ENCODE results near the gene DYDC2. TPM values are rescaled to one million over a fixed set of nuclear protein-coding genes. Genes with fewer than 3 reads are reported as not detected.

The DYDC2 gene
- total RNA-seq, 4 donors from 2014 or later, result 2.4 TPM; not detected in 3

- no peak overlapping the region for H3K4me3 ChIP-seq
- no peaks in the 10 kb centered on the region for H3K9me3 ChIP-seq
- H3K36me3 ChIP-seq, result no peaks in the 10 kb centered on the region
- no peak overlapping the region for H3K27ac ChIP-seq
- H3K4me1 ChIP-seq, result no peaks in the 10 kb centered on the region
- 75% methylated on average over 2 of the region's 2 CpGs for WGBS
- H3K27me3 ChIP-seq, result no peaks in the 10 kb centered on the region
- DNase-seq (ENCODE audit: low spot score in 2 of 2), result no peak
- no peak for TF ChIP-seq EP300 (IDR thresholded peaks at IDR 0.05)
- TF ChIP-seq, protein P1, sequence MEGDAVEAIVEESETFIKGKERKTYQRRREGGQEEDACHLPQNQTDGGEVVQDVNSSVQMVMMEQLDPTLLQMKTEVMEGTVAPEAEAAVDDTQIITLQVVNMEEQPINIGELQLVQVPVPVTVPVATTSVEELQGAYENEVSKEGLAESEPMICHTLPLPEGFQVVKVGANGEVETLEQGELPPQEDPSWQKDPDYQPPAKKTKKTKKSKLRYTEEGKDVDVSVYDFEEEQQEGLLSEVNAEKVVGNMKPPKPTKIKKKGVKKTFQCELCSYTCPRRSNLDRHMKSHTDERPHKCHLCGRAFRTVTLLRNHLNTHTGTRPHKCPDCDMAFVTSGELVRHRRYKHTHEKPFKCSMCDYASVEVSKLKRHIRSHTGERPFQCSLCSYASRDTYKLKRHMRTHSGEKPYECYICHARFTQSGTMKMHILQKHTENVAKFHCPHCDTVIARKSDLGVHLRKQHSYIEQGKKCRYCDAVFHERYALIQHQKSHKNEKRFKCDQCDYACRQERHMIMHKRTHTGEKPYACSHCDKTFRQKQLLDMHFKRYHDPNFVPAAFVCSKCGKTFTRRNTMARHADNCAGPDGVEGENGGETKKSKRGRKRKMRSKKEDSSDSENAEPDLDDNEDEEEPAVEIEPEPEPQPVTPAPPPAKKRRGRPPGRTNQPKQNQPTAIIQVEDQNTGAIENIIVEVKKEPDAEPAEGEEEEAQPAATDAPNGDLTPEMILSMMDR (IDR thresholded peaks at IDR 0.05), result no peak
- no peak for TF ChIP-seq POLR2A (IDR thresholded peaks at IDR 0.05)
- TF ChIP-seq POLR2AphosphoS5 (IDR thresholded peaks at IDR 0.05), result no peak
Observed at GRCh38 chr10:80319725-80320290, 36.8 kb upstream of the DYDC2 start.

GRCh38 chr10:80320377-80320776, 36.2 kb upstream of the DYDC2 start:
- no peaks in the 10 kb centered on the region for H3K27me3 ChIP-seq
- H3K36me3 ChIP-seq, result no peaks in the 10 kb centered on the region
- no peaks in the 10 kb centered on the region for H3K4me1 ChIP-seq
- DNase-seq (ENCODE audit: low spot score in 2 of 2), result no peak
- no peak overlapping the region for H3K4me3 ChIP-seq
- TF ChIP-seq POLR2A (IDR thresholded peaks at IDR 0.05) (no peak), POLR2AphosphoS5 (IDR thresholded peaks at IDR 0.05) (no peak)
- TF ChIP-seq, protein P1 (IDR thresholded peaks at IDR 0.05), result no peak
- H3K27ac ChIP-seq, result no peak overlapping the region
- H3K9me3 ChIP-seq, result no peaks in the 10 kb centered on the region

DNA sequence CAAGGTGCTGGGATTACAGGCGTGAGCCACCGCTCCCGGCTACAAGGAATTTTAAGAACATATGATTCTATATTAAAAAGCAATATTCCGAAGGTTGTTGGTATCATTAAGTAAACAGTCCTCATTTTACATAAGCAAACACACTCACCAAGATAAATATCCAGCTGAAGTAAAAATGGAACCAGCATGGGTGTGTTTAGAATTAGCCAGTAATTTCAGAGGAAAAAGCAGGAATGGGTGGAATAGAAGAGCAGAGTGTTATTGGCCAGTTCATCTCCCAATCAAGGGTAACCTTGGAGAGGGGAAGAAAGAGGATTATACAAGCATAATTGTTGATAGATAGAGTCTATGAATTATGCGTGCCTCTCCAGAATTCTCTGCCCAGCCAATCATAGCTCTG, 35.4 kb upstream of the DYDC2 start:
- TF ChIP-seq EP300 (IDR thresholded peaks at IDR 0.05) (no peak), POLR2A (IDR thresholded peaks at IDR 0.05) (no peak), POLR2AphosphoS5 (IDR thresholded peaks at IDR 0.05) (no peak)
- TF ChIP-seq, protein P1 (IDR thresholded peaks at IDR 0.05), result no peak
- no peaks in the 10 kb centered on the region for H3K27me3 ChIP-seq
- no peak for DNase-seq (ENCODE audit: low spot score in 2 of 2)
- no peak overlapping the region for H3K27ac ChIP-seq
- H3K4me1 ChIP-seq, result no peaks in the 10 kb centered on the region
- 93% methylated on average over 5 of the region's 5 CpGs for WGBS
- H3K4me3 ChIP-seq, result no peak overlapping the region
- no peaks in the 10 kb centered on the region for H3K36me3 ChIP-seq
- H3K9me3 ChIP-seq, result no peaks in the 10 kb centered on the region

DNA sequence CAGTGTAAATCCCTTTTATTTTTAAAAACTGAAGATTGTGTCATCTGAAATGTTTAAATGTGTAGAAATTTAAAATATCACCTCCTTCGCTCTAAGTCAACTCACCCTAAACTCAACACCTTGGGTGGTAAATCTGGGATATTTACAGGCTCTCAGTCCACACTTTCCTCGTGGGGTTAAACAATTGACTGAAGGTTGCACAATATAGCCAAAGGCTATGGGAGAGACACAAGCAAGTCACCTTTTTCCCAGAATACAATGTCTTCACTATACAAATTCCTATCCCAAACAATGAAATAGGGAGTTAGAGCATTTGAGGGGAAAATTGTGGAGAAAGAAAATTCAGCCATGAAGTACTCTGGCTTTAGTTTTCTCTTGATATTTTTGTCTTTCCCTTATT, 34.4 kb upstream of the DYDC2 start:
- DNase-seq (ENCODE audit: low spot score in 2 of 2), result no peak
- WGBS, result 82% methylated on average over 2 of the region's 2 CpGs
- Histone ChIP-seq H3K36me3 (no peaks in the 10 kb centered on the region), H3K4me1 (no peaks in the 10 kb centered on the region), H3K9me3 (no peaks in the 10 kb centered on the region), H3K4me3 (no peak overlapping the region), H3K27me3 (peaks cover 4% of the 10 kb centered on the region), H3K27ac (no peak overlapping the region)
- no peak for TF ChIP-seq POLR2A (IDR thresholded peaks at IDR 0.05)
- TF ChIP-seq EP300 (IDR thresholded peaks at IDR 0.05), result no peak
- TF ChIP-seq, protein P1 (IDR thresholded peaks at IDR 0.05), result no peak

- Histone ChIP-seq H3K27ac (no peak overlapping the region), H3K4me3 (no peak overlapping the region), H3K36me3 (no peaks in the 10 kb centered on the region), H3K9me3 (no peaks in the 10 kb centered on the region), H3K27me3 (peaks cover 4% of the 10 kb centered on the region), H3K4me1 (no peaks in the 10 kb centered on the region)
- WGBS, result 77% methylated on average over 1 of the region's 1 CpG
- no peak for TF ChIP-seq EP300 (IDR thresholded peaks at IDR 0.05)
- TF ChIP-seq POLR2A (IDR thresholded peaks at IDR 0.05), result no peak
- no peak for TF ChIP-seq POLR2AphosphoS5 (IDR thresholded peaks at IDR 0.05)
- DNase-seq (ENCODE audit: low spot score in 2 of 2), result no peak
Observed at GRCh38 chr10:80322711-80323110, 33.9 kb upstream of the DYDC2 start.

- no peaks in the 10 kb centered on the region for H3K4me1 ChIP-seq
- H3K9me3 ChIP-seq, result no peaks in the 10 kb centered on the region
- no peak for DNase-seq (ENCODE audit: low spot score in 2 of 2)
- H3K27ac ChIP-seq, result no peak overlapping the region
- H3K4me3 ChIP-seq, result no peak overlapping the region
- H3K27me3 ChIP-seq, result peaks cover 4% of the 10 kb centered on the region
- no peak for TF ChIP-seq POLR2AphosphoS5 (IDR thresholded peaks at IDR 0.05)
- WGBS, result 51% methylated on average over 3 of the region's 3 CpGs
- H3K36me3 ChIP-seq, result no peaks in the 10 kb centered on the region
Observed at GRCh38 chr10:80323311-80323710, 33.3 kb upstream of the DYDC2 start.
